Vein endothelial cell (primary cell): Measurements from ENCODE around the gene METTL25B. TPM values are rescaled to one million over a fixed set of nuclear protein-coding genes. Genes with fewer than 3 reads are reported as not detected.

Experiments
- total RNA-seq: library from RNA; depleted of rRNA; stranded (reverse); fragments of >200 nt; gene quantifications from 2 replicates; pipeline ENCODE4 v1.2.3, GENCODE V29; 2012

The METTL25B gene
- total RNA-seq, result 7.0 and 14.7 TPM in 2 replicates

DNA sequence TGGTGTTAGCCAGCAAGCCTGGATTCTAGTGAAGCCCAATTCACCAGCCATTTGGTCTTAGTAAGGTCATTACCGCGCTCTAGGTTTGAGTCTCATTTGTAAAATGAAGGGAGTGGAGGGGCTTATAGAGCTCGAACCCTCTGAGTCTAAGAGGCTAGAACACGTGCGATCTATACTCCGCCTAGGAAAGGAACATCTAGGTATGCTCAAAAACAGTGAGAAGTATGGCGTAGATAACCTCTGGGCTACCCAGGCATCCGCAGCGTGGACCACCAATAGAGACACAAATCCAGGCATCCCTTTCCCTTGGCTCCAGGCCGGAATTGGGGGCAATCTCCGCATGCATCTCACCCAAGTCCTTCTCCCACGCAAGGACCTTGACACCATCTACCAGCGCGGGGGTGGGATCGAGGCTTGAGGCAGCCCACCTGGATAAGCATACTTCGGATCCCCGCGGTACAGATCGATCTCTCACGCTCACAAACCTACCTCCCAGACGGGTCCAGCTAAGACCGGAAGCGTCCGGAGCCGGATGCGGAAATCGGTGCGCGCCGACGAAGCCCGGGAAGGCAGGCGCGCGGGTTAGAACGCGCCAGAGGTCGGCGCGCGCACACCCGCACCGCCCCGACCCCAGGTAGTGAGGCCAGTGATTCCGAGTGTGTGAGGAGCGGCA lies at the start of gene METTL25B:
TSS of gene METTL25B (plus strand) at position 544 of the 673 bp plus-strand sequence. CDS start 636 bp downstream, outside the sequence.

GRCh38 chr1:156705321-156705917 lies 22.9 kb upstream of the METTL25B start, which contains the start of gene CRABP2:
TSS of gene CRABP2 (minus strand) at chr1:156705583. CDS start at chr1:156705446, 137 bp downstream.

GRCh38 chr1:156728599-156729462 lies 562 bp downstream of the METTL25B start, which contains the start of gene ISG20L2:
TSS of gene ISG20L2 (minus strand) at chr1:156728766. CDS start at chr1:156727652, 1,114 bp downstream.

GRCh38 chr1:156740741-156741480 lies 12.6 kb downstream of the METTL25B start, which contains the start of gene MRPL24:
TSS of gene MRPL24 (minus strand) at chr1:156741088. CDS start at chr1:156738704, 2,384 bp downstream.

GRCh38 chr1:156751451-156751756 lies 23.1 kb downstream of the METTL25B start, which contains the start of gene HDGF:
TSS of gene HDGF (minus strand) at chr1:156751675. CDS start at chr1:156751429, 246 bp downstream.

GRCh38 chr1:156767101-156767878 lies 39.0 kb downstream of the METTL25B start, which contains the start of gene PRCC:
TSS of gene PRCC (plus strand) at chr1:156767535. CDS start at chr1:156767772, 237 bp downstream.

Other genes with a start within 250 kb of the METTL25B start
- gene MEF2D, start 227.7 kb upstream of the METTL25B start, total RNA-seq, result 21.6 and 29.4 TPM in 2 replicates
- gene IQGAP3, start 155.9 kb upstream of the METTL25B start, total RNA-seq, result 19.6 and 21.5 TPM in 2 replicates
- not detected in 2 replicates for gene TTC24, start 148.7 kb upstream of the METTL25B start, total RNA-seq
- 73.1 and 110 TPM in 2 replicates for gene NAXE, start 136.7 kb upstream of the METTL25B start, total RNA-seq
- 20.6 and 26.7 TPM in 2 replicates for gene GPATCH4, start 127.0 kb upstream of the METTL25B start, total RNA-seq
- gene HAPLN2, start 109.1 kb upstream of the METTL25B start, total RNA-seq, result not detected in 2 replicates
- gene BCAN, start 86.4 kb upstream of the METTL25B start, total RNA-seq, result 0.10 TPM in 1 of 2 replicates, not detected in the other
- gene NES, start 51.1 kb upstream of the METTL25B start, total RNA-seq, result 81.7 and 150 TPM in 2 replicates
- 0.65 TPM in 1 of 2 replicates, not detected in the other for gene CRABP2, start 22.9 kb upstream of the METTL25B start, total RNA-seq
- gene ISG20L2, start 297 bp downstream of the METTL25B start, total RNA-seq, result 34.0 and 45.1 TPM in 2 replicates
- 29.1 and 34.1 TPM in 2 replicates for gene MRPL24, start 12.6 kb downstream of the METTL25B start, total RNA-seq
- 214 and 234 TPM in 2 replicates for gene HDGF, start 23.2 kb downstream of the METTL25B start, total RNA-seq
- 26.5 and 35.3 TPM in 2 replicates for gene PRCC, start 39.1 kb downstream of the METTL25B start, total RNA-seq
- gene SH2D2A, start 88.4 kb downstream of the METTL25B start, total RNA-seq, result 0.33 TPM in 1 of 2 replicates, not detected in the other
- not detected in 2 replicates for gene INSRR, start 130.6 kb downstream of the METTL25B start, total RNA-seq
- not detected in 2 replicates for gene NTRK1, start 132.4 kb downstream of the METTL25B start, total RNA-seq
- gene PEAR1, start 165.2 kb downstream of the METTL25B start, total RNA-seq, result 46.9 and 49.6 TPM in 2 replicates
- 0.19 and 0.33 TPM in 2 replicates for gene LRRC71, start 192.2 kb downstream of the METTL25B start, total RNA-seq